Activated CD4-positive, alpha-beta T cell treated with anti-CD3 and anti-CD28 coated beads, Interleukin-2, amount 50 U/mL, for 16 hours (primary cell): Measurements from ENCODE around the gene SSU72.
A peak's percentile ranks its signal among the peaks of the same experiment; 100 is the strongest.
"Not testable (repeated sequence)": the region's sequence is repeated elsewhere in the genome, so short reads cannot be mapped to it uniquely, and the experiment has no call there.

Experiments
- DNase-seq: peaks from one replicate; pipeline ENCODE4 v3.0.0-alpha.2; 2020

Gene SSU72

DNA sequence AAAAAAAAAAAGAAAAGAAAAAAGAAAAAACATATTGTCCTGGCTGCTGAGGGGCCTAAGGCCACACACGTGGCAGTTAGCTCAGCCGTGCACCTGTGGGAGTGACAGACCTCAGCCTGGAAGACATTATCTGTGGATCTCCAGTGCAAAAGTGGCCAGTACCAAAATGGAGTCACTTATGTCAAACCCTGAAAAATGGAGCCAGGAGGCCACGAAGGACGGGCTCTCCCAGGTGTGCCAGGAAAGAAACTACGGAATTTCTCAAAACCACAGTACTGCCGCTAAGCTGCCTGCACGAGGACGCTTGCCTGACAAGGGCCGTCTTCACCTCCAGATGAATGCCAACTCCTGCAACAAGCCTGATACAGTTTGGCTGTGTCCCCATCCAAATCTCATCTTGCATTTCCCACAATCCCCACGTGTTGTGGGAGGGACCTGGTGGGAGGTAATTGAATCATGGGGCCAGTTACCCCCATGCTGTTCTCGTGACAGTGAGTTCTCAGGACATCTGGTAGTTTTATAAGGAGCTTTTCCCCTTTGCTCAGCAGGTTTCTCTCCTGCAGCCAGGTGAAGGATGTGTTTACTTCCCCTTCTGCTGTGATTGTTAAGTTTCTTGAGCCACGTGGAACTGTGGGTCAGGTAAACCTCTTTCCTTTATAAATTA, 35.3 kb upstream of the SSU72 start:
- no peak for DNase-seq

DNA sequence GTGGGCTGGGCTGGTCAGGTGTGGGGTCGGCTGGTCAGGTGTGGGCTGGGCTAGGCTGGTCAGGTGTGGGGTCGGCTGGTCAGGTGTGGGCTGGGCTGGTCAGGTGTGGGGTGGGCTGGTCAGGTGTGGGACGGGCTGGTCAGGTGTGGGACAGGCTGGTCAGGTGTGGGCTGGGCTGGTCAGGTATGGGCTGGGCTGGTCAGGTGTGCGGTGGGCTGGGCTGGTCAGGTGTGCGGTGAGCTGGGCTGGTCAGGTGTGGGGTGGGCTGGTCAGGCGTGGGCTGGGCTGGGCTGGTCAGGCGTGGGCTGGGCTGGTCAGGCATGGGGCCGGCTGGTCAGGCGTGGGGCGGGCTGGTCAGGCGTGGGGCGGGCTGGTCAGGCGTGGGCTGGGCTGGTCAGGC, 31.6 kb upstream of the SSU72 start:
- DNase-seq = no peak

GRCh38 chr1:1605724-1606123, 31.1 kb upstream of the SSU72 start:
- no peak for DNase-seq

- DNase-seq = no peak
Measured at GRCh38 chr1:1605034-1605591, 30.4 kb upstream of the SSU72 start.

DNA sequence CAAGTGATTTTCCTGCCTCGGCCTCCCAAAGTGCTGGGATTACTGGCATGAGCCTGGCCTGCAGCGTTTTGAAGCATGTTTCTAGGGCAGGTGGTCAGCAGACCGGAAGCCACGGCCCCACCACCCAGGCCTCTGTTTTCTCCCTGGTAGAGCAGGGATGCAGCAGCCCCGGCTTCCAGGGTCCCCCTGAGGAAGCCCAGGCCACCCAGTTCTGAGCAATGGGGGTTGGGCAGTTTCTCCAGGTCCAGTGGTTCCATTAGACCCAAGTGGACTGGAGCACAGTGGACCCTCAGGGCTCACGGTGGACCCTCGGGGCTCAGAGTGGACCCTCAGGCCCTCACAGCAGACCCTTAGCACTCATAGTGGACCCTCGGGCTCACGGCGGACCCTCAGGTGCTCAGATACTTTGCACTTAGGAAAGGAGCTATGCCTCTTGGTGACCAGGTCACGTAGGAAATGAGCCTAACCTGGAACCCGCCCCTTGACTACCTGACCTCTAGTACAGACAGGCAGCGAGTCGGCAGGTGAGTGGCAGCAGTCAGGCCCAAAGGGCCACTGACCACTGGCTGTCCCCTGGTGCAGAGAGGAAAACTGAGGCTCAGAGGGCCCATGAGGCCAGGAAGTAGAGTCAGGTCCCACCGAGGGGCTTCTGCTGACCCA, 29.8 kb upstream of the SSU72 start:
- no peak for DNase-seq

GRCh38 chr1:1603671-1604373, 29.2 kb upstream of the SSU72 start:
- DNase-seq = no peak

- no peak for DNase-seq
Measured at GRCh38 chr1:1602968-1603506, 28.4 kb upstream of the SSU72 start.

DNA sequence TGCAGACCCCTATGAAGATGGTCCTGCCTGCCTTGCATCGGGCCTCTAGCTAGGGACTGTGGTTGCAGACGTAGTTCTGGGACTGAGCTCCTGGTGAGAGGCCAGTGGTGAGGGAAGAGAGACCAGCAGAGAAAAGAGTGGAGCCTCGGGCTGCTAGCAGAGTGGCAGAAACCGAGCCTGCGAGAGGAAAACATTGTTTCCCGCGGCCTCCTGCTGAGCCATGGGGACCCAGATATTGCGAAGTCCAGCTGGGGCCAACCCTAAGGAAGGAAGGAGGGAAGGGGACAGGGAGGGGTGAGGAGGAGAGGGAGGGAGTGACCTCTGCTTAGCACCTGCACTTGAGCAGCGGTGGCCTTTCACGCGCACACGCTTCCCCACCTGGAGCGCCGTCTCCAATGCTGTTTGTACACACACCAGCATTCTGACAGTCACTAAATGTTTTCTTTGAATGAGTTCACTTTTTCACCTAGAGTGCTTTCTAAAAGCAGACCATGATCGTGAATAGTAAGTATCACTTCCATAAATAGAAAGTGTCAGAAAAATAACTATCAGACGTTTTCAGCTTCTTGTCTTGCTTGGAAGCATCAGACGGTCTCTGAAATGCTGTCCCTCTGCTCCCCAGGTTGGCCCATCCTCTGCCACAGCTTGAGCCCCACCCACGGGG, 27.8 kb upstream of the SSU72 start:
- DNase-seq = no peak

- DNase-seq = no peak
Measured at GRCh38 chr1:1601564-1602303, 27.1 kb upstream of the SSU72 start.

DNA sequence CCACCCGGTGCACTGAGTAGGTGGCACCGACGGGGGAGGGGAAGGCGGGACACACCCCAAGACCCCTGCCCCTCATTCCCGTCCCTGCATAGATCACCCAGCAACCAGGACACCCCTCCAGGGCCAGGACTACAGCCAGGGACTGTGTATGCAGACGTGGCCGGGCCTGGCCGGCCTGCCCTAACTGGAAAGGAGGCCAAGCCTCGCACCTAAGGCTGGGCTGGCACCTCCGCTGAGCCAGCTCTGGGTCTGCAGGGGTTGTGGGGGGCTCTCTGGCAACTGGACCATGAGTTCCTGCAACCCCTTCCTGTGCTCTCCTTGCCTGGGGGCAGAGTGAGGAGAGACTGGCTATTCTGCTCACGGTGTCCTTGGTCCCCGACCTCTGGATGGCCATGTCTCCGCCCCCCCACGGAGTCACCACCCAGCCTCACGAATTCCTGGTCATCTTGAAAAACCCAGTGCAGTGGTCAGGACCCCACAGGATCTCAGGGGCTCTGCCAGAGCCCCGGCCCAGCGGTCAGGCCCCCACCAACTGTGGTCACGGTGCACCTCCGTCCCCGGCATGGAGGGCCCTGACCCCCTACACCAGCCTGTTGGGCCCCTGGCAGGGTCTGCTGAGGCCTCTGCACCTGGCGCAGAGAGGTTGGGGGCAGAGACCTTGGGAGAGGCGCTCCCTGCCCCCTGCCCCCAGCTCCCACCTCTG, 26.3 kb upstream of the SSU72 start:
- no peak for DNase-seq

DNA sequence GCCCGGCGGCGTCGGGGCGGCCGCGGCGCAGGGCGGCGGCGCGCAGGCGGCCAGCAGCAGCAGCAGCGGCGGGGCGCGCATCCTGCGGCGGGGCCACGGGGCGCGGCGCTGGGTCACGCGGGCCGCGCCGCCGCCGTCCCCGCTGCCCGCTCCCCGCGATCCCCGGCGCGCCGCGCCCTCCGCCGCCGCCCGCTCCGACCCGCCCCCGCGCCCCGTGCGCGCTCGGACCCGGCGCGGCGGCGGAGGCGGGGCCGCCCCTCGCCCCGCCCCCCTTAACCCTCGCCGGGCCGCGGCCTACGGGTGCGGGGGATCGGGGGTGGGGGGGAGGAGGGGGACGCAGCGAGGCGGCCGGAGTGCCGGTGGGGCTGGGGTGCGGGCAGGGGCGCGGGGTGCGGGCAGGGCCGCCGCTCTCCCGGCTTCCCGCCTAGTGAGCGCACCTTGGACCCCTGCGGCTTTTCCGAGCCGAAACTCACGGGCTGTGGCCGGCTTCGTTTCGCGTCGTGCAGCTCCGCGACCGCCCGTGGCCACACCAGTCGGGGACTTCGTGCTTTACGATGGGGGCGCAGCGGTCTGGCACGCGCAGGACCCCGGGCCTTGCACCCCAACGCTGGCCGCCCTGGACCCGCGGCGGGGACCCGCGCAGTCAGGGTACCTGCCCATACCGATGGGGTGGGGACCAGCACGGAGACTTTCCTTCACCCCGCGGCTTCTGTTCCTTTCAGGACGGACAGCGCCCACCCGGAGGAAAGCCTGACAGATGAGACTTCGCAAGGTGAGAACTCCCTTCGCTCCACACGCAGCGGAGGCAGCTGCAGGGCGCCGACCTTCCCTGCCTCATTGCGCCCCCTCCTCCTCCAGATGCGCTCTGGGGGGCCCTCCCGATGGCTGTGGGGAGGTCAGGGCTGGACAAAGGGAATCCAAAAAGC, 25.5 kb upstream of the SSU72 start, which contains the start of gene FNDC10:
Gene FNDC10 (minus strand): TSS at position 201 of the 926 bp plus-strand sequence. CDS start 120 bp downstream, at position 81.
- no peak for DNase-seq

- peak; percentile 23 for DNase-seq
Measured at GRCh38 chr1:1599030-1599934, 24.6 kb upstream of the SSU72 start.

- DNase-seq = no peak
Measured at GRCh38 chr1:1598720-1599029, 24.0 kb upstream of the SSU72 start.

DNA sequence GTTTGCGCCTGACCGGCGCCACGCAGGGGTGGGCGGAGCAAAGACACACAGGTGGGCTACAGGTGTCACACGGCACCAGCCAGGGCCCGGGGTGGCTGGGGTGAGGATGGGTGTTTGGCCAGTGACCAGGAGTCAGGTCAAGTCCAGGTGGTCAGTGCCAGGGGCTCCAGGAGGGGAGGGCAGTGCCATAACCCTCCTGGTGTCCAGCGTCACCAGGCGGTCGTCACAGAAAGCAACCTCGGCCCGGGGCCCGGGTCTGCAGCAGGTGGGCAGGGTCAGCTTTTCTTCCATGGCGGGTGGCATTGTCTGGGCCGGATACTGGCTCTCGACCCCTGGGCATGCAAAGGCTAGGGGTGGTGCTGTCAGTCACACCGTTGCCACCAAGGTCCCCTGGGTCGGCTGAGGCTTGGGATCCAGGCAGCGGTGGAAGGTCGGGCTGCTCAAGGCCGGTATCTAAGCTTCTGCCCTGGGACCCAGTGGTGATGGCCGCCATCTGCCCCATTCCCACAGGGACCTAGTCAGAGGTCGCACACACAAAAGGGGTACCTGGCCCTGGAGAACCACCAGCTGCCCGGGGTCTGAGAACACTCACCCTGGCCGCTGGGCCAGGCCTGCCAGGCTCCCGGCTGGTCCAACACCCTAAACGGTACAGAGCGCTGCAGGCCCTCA, 23.5 kb upstream of the SSU72 start:
- DNase-seq = no peak

DNA sequence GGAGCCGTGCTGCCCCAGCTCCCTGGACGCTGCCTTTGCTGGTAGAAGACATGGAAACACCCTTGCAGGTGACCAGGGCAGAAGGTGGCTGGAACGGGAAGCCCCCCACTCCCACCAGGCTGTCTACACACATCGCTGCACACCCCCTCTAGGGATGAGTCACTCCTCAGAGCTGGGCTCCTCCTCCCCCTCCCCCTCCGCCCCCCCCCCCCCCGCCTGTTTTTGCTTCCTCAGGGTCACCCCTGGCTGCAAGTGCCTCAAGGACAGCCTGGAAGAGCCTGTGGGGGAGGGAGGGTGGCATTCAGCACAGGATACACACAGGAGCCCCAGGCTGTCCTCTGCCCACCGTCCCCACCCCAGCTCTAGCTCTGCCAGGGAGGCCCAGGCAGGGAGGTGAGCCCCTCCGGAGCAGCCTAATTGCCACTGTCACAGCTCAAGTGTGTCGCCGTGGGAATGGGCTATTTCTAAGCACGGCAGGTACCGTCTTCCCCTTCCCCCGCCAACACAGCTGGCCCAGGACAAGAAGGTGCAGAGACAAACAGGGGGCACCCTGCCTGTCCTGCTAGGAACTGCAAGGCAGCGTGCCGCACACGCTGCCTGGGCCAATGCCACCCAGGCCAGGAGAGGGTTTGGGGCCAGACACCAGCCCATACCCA, 22.7 kb upstream of the SSU72 start:
- no peak for DNase-seq

- DNase-seq = no peak
Measured at GRCh38 chr1:1596493-1597274, 22.0 kb upstream of the SSU72 start.

DNA sequence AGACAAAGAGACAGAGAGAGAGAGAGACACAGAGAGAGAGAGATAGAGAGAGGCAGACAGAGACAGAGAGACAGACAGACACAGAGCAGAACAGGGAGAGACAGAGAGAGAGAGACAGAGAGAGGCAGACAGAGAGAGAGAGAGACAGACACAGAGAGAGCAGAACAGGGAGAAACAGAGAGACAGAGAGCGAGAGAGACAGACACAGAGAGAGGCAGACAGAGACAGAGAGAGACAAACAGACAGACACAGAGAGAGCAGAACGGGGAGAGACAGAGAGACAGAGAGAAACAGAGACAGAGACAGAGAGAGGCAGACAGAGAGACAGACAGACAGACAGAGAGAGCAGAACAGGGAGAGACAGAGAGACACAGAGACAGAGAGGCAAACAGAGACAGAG, 20.7 kb upstream of the SSU72 start:
- not testable (repeated sequence) for DNase-seq
